DOHH2 (cell line): ENCODE data around the gene SHISA6.

ENCODE experiments used
- H3F3A ChIP-seq: fragments of 200-600 bp; sonication (generic), shearing (Covaris generic); 2 replicates; pipeline ENCODE4 v1.6.0; 2016; ENCODE audit warnings: antibody characterized with exemption, mild to moderate bottlenecking; ENCODE audit not compliant: control insufficient read depth, insufficient read depth
- H3K27ac ChIP-seq: fragments of 200-600 bp; sonication (generic); 2 replicates; pipeline ENCODE4 v1.5.1; 2014; ENCODE audit warnings: low read depth, mild to moderate bottlenecking, low read length, moderate library complexity
- H3K27me3 ChIP-seq: fragments of 200-600 bp; sonication (generic); 2 replicates; pipeline ENCODE4 v1.6.1; 2014; ENCODE audit warnings: mild to moderate bottlenecking, low read length, mixed read lengths; ENCODE audit not compliant: control insufficient read depth
- H3K36me3 ChIP-seq: fragments of 200-600 bp; sonication (generic); 2 replicates; pipeline ENCODE4 v1.6.1; 2014; ENCODE audit warnings: mild to moderate bottlenecking, low read length, moderate library complexity, mixed read lengths; ENCODE audit not compliant: control insufficient read depth
- H3K4me1 ChIP-seq: fragments of 200-600 bp; sonication (generic); 2 replicates; pipeline ENCODE4 v1.6.1; 2014; ENCODE audit warnings: mild to moderate bottlenecking, low read length, mixed read lengths; ENCODE audit not compliant: control insufficient read depth
- H3K4me2 ChIP-seq: fragments of 200-600 bp; sonication (generic); 2 replicates; pipeline ENCODE4 v1.6.0; 2014; ENCODE audit warnings: mild to moderate bottlenecking, low read length, moderate library complexity
- H3K4me3 ChIP-seq: fragments of 200-600 bp; sonication (generic); 2 replicates; pipeline ENCODE4 v1.5.1; 2014; ENCODE audit warnings: mild to moderate bottlenecking, low read length, mixed read lengths
- H3K79me2 ChIP-seq: fragments of 200-600 bp; sonication (generic); 2 replicates; pipeline ENCODE4 v1.6.1; 2014; ENCODE audit warnings: mild to moderate bottlenecking, low read length, mixed read lengths; ENCODE audit not compliant: control insufficient read depth
- H3K9me2 ChIP-seq: fragments of 200-600 bp; sonication (generic); replicated peaks from 2 replicates; pipeline ENCODE4 v1.6.1; 2014; ENCODE audit warnings: mild to moderate bottlenecking, low read length, mixed read lengths; ENCODE audit not compliant: control insufficient read depth
- H3K9me3 ChIP-seq: fragments of 200-600 bp; sonication (generic); 2 replicates; pipeline ENCODE4 v1.6.1; 2014; ENCODE audit warnings: antibody characterized with exemption, low read length, mixed read lengths; ENCODE audit not compliant: control insufficient read depth, insufficient read depth
- H4K20me1 ChIP-seq: fragments of 200-600 bp; sonication (generic); 2 replicates; pipeline ENCODE4 v1.6.0; 2014; ENCODE audit warnings: low read depth, mild to moderate bottlenecking, antibody characterized with exemption, low read length, moderate library complexity; ENCODE audit not compliant: control insufficient read depth, insufficient read depth
- CTCF ChIP-seq: fragments of 200-600 bp; sonication (generic); IDR thresholded peaks from one replicate; pipeline ENCODE4 v1.5.1; 2014; ENCODE audit warnings: antibody characterized with exemption, mild to moderate bottlenecking, low read depth, low read length; ENCODE audit not compliant: poor library complexity, severe bottlenecking
- EZH2phosphoT487 ChIP-seq: fragments of 200-600 bp; sonication (generic); IDR thresholded peaks from 2 replicates; pipeline ENCODE4 v1.6.1; 2017; ENCODE audit warnings: borderline replicate concordance, mild to moderate bottlenecking, antibody characterized with exemption, low read length, moderate library complexity, mixed read lengths

The SHISA6 gene

GRCh38 chr17:11561281-11561680 is 320.3 kb downstream of the SHISA6 start:
- Histone ChIP-seq H3K9me3 (peaks cover 10% of the 10 kb centered on the region; the same call in 1 of the 2 replicates), H3K36me3 (no peaks in the 10 kb centered on the region)

GRCh38 chr17:11561702-11562101 is 320.7 kb downstream of the SHISA6 start:
- no peak overlapping the region for H3K27ac ChIP-seq
- H3K9me3 ChIP-seq = peaks cover 10% of the 10 kb centered on the region; the same call in 1 of the 2 replicates
- no peaks in the 10 kb centered on the region for H3K79me2 ChIP-seq
- TF ChIP-seq CTCF (no peak), EZH2phosphoT487 (no peak)
- H4K20me1 ChIP-seq = no peaks in the 10 kb centered on the region
- H3K9me2 ChIP-seq = no peaks in the 10 kb centered on the region
- H3F3A ChIP-seq = no peaks in the 10 kb centered on the region
- no peak overlapping the region for H3K4me3 ChIP-seq
- H3K4me1 ChIP-seq = no peaks in the 10 kb centered on the region
- no peaks in the 10 kb centered on the region for H3K36me3 ChIP-seq
- H3K4me2 ChIP-seq = no peak overlapping the region
- H3K27me3 ChIP-seq = no peaks in the 10 kb centered on the region

More at GRCh38 chr17:11561281-11561680, 320.3 kb downstream of the SHISA6 start:
- Histone ChIP-seq H3K27me3 (no peaks in the 10 kb centered on the region), H3K79me2 (no peaks in the 10 kb centered on the region), H3K9me2 (no peaks in the 10 kb centered on the region), H3F3A (no peaks in the 10 kb centered on the region), H4K20me1 (no peaks in the 10 kb centered on the region), H3K4me2 (no peak overlapping the region), H3K4me1 (no peaks in the 10 kb centered on the region), H3K27ac (no peak overlapping the region), H3K4me3 (no peak overlapping the region)
- TF ChIP-seq EZH2phosphoT487 (no peak), CTCF (no peak)

- Histone ChIP-seq H3K27me3 (no peaks in the 10 kb centered on the region), H3K4me2 (no peak overlapping the region), H3K9me3 (no peaks in the 10 kb centered on the region), H3K36me3 (no peaks in the 10 kb centered on the region), H3K4me3 (no peak overlapping the region), H3F3A (no peaks in the 10 kb centered on the region), H4K20me1 (no peaks in the 10 kb centered on the region), H3K4me1 (no peaks in the 10 kb centered on the region), H3K27ac (no peak overlapping the region), H3K79me2 (no peaks in the 10 kb centered on the region), H3K9me2 (no peaks in the 10 kb centered on the region)
- TF ChIP-seq CTCF = no peak
- TF ChIP-seq EZH2phosphoT487 = no peak
Measured at GRCh38 chr17:11564589-11565380, 323.8 kb downstream of the SHISA6 start.
